HG03520 (cell line): ENCODE results near the gene KRT76.

Experiments
- ATAC-seq: cut with Tn5 transposase; IDR thresholded peaks from one replicate; pipeline ENCODE4 v1.9.1; 2021; ENCODE audit warnings: mild to moderate bottlenecking, moderate library complexity; ENCODE audit not compliant: unreplicated experiment

The KRT76 gene

GRCh38 chr12:52742196-52742580 is 35.0 kb downstream of the KRT76 start:
- ATAC-seq, result no peak

- no peak for ATAC-seq
These were observed 35.6 kb downstream of the KRT76 start for GRCh38 chr12:52741375-52742195.

- no peak for ATAC-seq
These were observed 36.6 kb downstream of the KRT76 start for GRCh38 chr12:52740584-52740983.

- no peak for ATAC-seq
These were observed 37.2 kb downstream of the KRT76 start for GRCh38 chr12:52739963-52740362.

- ATAC-seq, result no peak
These were observed 41.1 kb downstream of the KRT76 start for GRCh38 chr12:52735816-52736632.

GRCh38 chr12:52735106-52735505 is 42.0 kb downstream of the KRT76 start:
- ATAC-seq, result no peak

- no peak for ATAC-seq
These were observed 46.4 kb downstream of the KRT76 start for GRCh38 chr12:52730793-52731192.

- no peak for ATAC-seq
These were observed 46.8 kb downstream of the KRT76 start for GRCh38 chr12:52730383-52730782.

GRCh38 chr12:52729147-52729546 is 48.0 kb downstream of the KRT76 start:
- ATAC-seq, result no peak

- no peak for ATAC-seq
These were observed 48.8 kb downstream of the KRT76 start for GRCh38 chr12:52728374-52728773.

- no peak for ATAC-seq
These were observed 50.1 kb downstream of the KRT76 start for GRCh38 chr12:52727037-52727436.

- ATAC-seq, result no peak
These were observed 50.7 kb downstream of the KRT76 start for GRCh38 chr12:52726451-52726850.

GRCh38 chr12:52724384-52724783 is 52.8 kb downstream of the KRT76 start:
- ATAC-seq, result no peak

GRCh38 chr12:52722680-52723079 is 54.5 kb downstream of the KRT76 start:
- ATAC-seq, result no peak

- no peak for ATAC-seq
These were observed 55.2 kb downstream of the KRT76 start for GRCh38 chr12:52721838-52722470.

- no peak for ATAC-seq
These were observed 56.7 kb downstream of the KRT76 start for GRCh38 chr12:52720365-52720886.
